Activated CD8-positive, alpha-beta memory T cell treated with anti-CD3 and anti-CD28 coated beads for 24 hours (primary cell): ENCODE measurements around the gene SLC17A8.
"Not testable (repeated sequence)": the region's sequence is repeated elsewhere in the genome, so short reads cannot be mapped to it uniquely, and the experiment has no call there.

Source experiments
- DNase-seq: peaks from one replicate; pipeline ENCODE4 v3.0.0-alpha.2; 2020

Gene SLC17A8

DNA sequence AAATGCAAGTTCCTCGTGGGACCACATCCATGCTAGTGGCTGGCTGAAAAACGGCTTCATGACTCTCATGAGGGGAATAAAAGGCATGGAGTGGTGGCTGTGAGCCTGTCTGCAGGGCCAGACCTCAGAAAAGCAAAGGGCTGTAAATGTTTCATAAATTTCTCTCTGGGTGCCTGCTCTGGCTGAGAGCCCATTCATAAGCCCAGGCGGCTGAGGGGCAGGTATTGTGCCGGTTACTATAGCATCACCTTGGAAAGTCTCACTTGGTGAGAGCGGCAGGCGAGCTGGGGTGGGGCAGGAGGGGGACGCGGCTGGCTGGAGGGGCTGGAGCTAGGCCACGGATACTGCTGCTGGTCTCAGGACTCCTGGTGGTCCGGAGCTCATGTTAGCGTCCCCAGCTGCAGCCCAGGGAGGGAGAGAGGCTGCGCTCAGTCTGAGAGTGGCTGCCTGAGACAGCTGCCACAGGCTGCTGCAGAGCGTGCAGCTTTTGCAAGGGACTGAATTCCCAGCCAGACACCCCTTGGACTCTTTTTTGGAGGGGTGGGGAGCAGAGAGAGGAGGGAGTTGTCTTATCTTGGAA is at the start of gene SLC17A8:
SLC17A8 (plus strand) TSS at position 431 of the 580 bp plus-strand sequence. CDS start 318 bp downstream, outside the sequence.
- no peak for DNase-seq

DNA sequence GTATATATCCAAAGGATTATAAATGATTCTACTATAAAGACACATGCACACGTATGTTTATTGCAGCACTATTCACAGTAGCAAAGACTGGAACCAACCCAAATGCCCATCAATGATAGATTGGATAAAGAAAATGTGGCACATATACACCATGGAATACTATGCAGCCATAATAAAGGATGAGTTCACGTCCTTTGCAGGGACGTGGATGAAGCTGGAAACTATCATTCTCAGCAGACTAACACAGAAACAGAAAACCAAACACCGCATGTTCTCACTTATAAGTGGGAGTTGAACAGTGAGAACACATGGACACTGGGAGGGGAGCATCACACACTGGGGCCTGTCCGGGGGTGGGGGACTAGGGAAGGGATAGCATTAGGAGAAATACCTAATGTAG is 48.7 kb upstream of the SLC17A8 start:
- not testable (repeated sequence) for DNase-seq

GRCh38 chr12:100311317-100311716 is 45.6 kb upstream of the SLC17A8 start:
- DNase-seq = no peak

DNA sequence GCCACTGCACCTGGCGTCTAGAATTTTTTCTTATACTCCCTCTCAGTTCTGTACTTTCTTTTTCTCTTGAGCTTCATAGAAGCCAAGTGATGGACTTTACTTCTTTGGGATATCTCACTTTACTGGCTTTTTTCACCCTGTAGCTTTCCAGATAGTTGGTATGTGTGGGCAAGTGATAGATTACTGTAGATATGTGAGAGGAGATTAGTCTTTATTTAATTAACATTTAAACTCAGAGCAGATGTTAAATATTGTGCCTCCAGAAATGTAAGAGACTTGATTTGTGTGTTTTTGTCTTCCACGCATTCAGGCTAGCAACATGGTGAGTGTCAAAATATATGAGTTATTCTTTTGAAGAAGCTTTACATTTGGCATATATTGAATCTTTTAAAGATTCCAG is 39.5 kb upstream of the SLC17A8 start:
- no peak for DNase-seq

DNA sequence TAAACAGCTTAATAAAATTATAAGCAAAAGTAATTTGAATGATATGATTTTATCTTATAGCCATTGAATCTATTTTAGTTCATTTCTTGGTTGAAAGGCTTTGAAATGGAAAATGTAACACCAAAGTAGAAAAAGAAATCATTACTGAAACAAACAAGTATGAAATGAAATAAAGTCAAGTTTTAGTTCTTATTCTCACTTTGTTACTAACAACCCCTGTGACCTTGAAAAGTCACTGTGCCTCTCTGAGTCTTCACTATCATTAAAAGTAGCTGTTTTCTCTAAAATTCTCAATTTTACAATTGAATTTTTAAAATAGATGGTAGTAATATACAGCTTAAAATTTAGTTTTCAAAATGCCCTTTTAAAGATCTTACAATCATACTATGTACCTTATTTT is 32.4 kb upstream of the SLC17A8 start:
- no peak for DNase-seq

GRCh38 chr12:100326208-100326607 is 30.7 kb upstream of the SLC17A8 start:
- no peak for DNase-seq

GRCh38 chr12:100329800-100330199 is 27.1 kb upstream of the SLC17A8 start:
- no peak for DNase-seq

DNA sequence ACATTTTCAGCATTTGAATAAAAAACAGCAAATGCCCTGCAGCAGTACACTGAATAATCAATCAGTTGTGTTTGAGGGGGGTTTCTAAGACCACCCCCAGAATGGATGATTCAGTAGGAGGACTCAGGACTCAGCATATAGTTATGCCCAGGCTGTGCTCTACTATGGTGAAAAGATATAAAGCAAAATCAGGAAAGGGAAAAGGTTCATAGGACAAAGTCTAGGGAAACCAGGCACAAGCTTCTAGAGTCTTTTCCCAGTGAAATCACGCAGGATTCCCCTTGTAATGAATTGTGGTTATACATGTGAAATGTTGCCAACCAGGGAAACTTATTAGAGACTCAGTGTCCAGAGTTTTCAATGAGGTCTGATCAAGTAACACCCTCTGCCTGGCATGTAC is 25.0 kb upstream of the SLC17A8 start:
- DNase-seq = no peak

DNA sequence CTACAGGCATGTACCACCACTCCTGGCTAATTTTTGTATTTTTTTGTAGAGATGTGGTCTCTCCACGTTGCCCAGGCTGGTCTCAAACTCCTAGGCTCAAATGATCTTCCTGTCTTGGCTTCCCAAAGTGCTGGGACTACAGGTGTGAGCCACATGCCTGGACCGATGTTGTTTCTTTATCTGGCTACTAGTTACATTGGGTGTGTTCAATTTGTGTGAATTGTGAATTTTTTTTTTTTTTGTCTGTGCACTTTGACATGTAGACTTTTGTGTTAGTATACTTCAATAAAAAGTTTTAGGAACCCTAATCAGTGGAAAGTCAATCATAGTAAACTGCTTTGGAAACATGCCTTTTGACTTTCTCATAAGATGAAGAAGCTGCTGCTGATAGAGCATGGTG is 24.0 kb upstream of the SLC17A8 start:
- DNase-seq = no peak

- DNase-seq = no peak
These were observed 19.6 kb upstream of the SLC17A8 start for GRCh38 chr12:100337299-100337698.

DNA sequence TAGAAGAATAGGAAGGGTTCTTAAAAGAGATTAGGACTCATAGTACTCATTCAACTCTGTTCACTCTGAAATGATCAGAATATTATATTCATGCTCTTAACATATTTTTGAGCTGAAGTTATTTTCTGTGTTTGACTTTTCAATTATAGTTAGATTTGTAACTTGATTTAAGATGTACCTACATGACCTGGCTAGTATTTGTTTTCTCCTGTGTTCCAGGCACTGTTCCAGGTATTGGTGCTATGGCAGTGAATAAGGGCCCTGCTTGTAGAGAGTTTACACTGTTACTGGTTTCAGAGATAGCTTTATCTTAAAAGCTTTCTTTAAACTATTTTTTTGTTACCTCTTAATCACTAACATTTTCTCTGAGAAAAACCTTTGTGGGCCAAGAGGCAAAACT is 19.1 kb upstream of the SLC17A8 start:
- no peak for DNase-seq

- DNase-seq = no peak
These were observed 17.8 kb upstream of the SLC17A8 start for GRCh38 chr12:100339071-100339470.

DNA sequence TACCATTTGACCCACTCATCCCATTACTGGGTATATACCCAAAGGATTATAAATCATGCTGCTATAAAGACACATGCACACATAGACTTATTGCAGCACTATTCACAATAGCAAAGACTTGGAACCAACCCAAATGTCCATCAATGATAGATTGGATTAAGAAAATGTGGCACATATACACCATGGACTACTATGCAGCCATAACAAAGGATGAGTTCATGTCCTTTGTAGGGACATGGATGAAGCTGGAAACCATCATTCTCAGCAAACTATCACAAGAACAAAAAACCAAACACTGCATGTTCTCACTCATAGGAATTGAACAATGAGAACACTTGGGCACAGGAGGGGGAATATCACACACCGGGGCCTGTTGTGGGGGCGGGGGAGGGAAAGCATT is 14.0 kb upstream of the SLC17A8 start:
- not testable (repeated sequence) for DNase-seq

GRCh38 chr12:100344351-100344750 is 12.5 kb upstream of the SLC17A8 start:
- not testable (repeated sequence) for DNase-seq

- DNase-seq = no peak
These were observed 11.7 kb upstream of the SLC17A8 start for GRCh38 chr12:100345020-100345767.

- no peak for DNase-seq
These were observed 10.2 kb upstream of the SLC17A8 start for GRCh38 chr12:100346660-100347059.

DNA sequence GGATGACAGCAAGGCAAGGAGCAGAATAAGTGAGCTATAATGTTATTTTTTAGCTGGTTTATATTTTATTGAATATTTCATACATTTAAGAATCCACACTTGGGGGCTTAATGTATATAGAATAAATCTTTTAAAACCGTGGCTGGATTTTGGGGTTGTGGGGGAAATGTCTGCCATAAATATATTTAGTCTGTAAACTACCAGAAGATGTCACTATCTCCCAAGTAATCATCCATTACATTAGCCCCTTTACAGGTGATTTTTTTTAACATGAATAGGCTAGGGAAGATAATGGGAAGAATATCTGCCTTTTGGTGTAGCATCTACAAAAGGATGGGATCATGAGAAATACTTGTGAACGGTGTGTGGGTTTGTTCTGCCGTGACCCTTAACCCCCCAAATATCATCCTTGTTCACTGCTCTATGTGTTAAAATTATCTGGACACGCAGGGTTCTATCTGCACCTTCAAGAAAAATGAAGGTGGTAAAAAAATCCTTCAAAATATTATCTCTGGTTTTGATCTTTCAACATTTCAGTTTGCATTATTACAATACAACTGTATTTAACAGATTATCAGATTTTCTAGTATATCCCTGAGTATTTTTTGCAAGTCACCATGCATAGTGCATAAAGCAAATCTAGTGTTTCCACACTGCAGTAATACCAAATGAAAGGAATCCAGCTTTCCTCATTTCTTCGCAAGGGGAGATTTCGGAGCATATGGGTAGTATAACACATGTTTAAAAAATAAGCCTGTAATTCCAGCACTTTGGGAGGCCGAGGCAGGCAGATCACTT is 8.0 kb upstream of the SLC17A8 start:
- no peak for DNase-seq

GRCh38 chr12:100359248-100359647 is 2.4 kb downstream of the SLC17A8 start:
- no peak for DNase-seq

GRCh38 chr12:100359822-100360221 is 2.9 kb downstream of the SLC17A8 start:
- DNase-seq = no peak

DNA sequence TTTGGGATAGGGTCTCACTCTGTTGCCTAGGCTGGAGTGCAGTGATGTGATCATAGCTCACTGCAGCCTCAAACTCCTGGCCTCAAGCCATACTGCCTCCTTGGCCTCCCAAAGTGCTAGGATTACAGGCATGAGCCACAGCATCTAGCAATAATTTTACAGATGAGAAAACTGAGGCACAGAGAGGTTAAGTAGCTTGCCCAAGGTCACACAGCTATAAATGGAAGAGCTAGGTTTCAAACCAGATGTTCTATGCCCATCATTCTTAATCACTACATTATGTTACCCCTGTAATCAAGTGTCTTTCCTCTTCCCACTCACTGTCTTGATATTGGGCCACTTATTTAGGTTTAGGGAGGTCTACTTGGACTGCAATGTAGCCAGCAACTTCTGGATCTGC is 3.6 kb downstream of the SLC17A8 start:
- DNase-seq = no peak

DNA sequence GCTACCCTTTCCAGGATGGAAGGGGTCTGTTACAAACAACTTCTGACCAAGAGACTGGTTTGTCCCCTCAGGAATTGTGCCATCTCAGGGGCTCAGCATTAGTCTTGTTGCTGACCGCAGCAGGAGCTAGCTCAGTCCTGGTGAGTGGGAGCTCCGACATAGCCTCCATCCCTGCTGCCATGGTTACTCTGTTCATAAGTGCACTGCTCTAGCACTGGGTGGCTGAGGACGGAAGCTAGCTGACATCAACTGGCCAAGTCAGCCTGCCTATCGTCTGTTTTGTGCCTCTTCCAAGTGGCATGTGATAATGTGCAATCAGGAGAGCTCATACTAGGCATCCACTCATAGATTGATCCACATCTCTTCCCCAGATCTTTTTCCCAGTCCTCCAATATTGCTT is 7.5 kb downstream of the SLC17A8 start:
- no peak for DNase-seq

DNA sequence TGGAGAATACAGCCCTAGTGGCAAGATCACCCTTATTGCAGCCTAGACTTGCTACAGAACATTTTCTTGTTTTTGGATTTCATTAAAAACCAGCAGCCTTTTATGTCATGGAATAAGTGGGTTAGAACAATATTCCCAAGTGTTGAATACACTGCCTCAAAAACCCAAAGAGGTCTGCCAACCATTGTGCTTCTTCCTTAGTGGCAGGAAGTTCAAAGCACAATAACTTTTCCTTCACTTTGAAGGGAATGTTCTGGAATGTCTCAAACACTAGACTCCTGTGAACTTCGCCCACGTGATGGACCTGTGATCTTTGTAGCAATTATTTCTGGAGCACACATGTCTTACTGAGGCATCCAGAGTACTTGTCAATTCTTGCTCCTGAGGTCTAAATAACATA is 8.5 kb downstream of the SLC17A8 start:
- DNase-seq = no peak

GRCh38 chr12:100368066-100368465 is 11.2 kb downstream of the SLC17A8 start:
- DNase-seq = no peak

DNA sequence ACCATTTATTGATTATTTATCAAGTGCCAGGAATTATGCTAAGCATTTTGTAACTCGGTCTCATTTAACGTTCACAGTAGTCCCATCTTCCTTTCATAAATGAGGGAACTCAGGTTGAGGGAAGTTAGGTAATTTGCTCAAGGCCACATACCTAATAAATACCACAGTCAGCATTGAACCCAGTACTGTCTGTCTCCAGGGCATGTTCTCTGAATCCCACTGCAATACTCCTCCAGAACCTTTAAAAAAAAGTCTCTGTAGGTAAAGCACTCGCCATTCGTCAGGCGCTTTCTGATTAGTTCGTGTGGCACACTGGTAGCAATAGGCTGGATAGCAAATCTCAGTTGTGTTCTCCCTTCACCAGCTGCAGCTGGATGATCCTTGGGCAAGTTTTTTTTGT is 14.3 kb downstream of the SLC17A8 start:
- DNase-seq = no peak
